Activated CD4-positive, CD25-positive, alpha-beta regulatory T cell treated with anti-CD3 and anti-CD28 coated beads, Interleukin-2, amount 50 U/mL, for 16 hours (primary cell): ENCODE results near the gene PPP2R5C.

ENCODE experiments used
- DNase-seq: peaks from one replicate; pipeline ENCODE4 v3.0.0-alpha.2; 2020; ENCODE audit warnings: low read depth, low spot score

The PPP2R5C gene

DNA sequence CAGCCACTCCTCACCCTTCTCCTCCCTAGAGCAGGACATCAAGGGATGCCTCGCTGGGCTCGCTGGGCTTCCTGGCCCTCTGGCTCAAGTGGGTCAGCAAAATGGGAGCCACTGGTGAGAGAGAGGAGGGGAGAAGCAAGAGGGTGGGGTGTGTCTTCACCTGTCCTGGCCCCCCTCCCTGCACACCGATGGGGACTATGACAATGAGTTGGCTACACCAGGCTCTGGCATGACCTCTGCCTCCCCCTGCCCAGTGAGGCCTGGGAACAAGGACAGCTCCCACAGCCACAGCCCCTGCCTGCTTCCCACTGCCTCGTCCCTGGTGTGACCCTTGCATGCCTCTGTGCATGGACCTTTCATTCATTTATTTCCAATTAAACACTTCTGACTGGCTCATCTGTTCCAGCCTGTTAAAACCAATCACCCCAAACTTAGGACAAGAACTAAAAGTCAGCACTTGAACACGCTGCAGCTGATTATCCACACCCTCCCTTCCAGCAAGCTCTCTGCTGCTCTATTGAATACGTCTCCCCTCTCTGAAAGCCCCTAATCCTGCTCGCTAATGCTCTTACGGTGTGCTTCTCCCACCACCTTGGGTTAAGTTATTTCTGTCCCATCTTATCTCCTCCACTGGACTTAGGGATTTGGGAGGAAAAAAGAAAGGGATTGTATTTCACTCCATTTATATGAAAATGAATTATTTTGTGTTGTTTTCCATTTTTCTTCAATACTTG, 5.8 kb upstream of the PPP2R5C start:
- no peak for DNase-seq

GRCh38 chr14:101757064-101757838, 4.3 kb upstream of the PPP2R5C start:
- DNase-seq = no peak

DNA sequence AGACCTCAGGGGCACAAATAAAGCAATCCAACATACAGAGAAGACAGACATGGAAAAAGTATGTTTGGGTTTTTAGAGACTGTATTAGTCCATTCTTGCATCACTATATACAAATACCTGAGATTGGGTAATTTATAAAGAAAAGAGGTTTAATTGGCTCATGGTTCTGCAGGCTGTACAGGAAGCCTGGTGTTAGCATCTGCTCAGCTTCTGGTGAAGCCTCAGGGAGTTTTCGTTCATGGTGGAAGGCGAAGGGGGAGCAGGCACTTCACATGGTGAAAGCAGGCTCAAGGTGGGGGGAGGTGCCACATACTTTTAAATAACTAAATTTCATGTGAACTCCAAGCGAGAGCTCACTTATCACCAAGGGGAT, 3.7 kb upstream of the PPP2R5C start:
- DNase-seq = no peak

GRCh38 chr14:101758913-101759593, 2.5 kb upstream of the PPP2R5C start:
- DNase-seq = no peak

DNA sequence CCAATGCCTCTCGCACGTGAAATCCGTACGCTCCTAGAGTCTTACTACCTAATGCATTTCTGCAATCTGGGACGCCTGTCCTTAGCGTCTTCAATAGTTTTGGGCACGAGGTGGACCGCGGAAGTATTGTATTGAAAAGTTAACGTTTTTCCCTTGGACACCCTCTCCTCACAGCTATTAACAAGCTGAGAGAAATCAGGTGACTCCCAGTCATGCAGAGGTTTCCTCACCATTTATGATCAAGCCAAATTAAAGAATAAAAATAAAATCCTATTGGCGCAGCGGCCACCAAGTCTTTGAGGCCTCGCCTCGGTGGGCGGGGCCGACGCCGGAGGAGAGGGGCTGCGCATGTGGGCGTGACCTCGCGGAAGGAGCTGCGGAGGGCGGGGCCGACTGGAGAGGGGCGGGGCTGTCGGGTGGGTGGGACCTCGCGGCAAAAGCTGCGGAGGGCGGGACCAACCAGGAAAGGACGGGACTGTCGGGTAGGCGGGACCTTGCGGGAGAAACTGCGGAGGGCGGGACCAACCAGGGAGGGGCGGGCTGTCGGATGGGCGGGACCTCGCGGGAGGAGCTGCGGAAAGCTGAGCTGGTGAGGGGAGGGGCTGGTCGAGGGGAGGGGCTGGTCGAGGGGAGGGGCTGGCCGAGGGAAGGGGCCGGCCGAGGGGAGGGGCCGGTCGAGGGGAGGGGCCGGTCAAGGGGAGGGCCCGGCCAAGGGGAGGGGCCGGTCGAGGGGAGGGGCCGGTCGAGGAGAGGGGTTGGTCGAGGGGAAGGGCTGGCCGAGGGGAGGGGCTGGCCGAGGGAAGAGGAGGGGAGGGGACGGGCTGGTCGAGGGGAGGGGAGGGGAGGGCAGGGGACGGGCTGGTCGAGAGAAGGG, 1.1 kb upstream of the PPP2R5C start:
- peak; percentile 89 for DNase-seq

GRCh38 chr14:101761881-101762529, 496 bp downstream of the PPP2R5C start:
- DNase-seq = peak; percentile 16

DNA sequence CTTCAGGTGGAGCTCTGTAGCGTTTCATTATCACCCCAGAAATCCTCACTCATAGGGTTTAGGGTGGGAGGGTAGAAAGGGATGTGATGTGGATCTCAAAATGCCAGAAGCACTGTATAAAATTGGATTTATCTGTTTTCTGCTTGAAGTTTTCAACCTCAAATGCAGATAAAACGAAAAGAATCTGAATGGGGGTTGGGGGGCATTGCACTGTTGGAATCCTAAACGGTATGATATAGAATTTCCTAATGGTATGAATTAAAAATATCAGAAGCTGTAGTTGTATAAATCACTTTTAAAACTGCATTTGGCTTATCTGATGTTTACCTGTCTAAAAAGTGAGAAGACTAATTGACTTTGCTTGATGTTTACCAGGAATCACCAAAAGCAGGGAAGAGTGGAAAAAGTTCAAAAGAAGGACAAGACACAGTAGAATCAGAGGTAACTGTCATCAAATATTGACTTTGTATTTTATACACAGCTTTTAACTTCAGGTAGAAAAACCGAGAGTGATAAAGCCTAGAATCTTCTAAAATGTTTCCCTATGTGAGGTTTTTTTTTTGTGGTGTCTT, 1.1 kb downstream of the PPP2R5C start:
- no peak for DNase-seq

DNA sequence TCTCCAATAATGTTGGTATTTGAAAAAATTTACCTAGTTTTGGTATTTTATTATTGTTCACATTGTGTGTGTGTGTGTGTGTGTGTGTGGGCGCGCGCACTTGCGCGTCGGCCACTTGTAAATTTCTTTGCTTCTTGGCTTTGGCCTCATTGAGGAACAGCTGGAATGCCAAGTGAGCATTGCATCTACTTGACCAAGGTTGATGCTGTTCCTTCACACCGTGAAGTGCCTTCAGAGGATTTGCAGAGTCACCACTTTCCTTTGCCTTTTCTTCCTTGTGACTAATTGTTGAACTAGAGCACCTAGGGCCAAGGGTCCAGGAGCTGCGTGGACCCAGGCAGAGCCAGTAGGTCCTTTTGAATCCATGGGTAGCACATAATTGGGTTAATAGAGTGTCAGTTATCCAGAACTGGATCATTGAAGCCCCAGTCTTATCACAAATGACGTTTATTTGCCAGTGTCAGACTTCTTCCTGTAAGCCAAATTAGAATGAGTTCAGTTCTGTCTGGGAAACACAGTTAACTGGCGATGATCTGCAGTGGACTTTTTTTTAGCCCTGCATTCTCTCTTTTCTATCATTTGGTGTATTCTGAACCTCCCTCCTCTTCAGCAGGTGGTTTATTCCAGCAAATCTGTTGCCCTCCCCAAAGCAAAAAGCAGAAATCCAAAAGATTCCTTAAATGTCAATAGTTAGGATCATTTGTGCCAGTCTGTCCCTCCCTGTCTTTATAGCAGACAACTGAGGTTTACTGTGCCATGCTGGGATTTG, 2.6 kb downstream of the PPP2R5C start:
- DNase-seq = no peak

GRCh38 chr14:101767618-101768362, 6.3 kb downstream of the PPP2R5C start:
- no peak for DNase-seq

DNA sequence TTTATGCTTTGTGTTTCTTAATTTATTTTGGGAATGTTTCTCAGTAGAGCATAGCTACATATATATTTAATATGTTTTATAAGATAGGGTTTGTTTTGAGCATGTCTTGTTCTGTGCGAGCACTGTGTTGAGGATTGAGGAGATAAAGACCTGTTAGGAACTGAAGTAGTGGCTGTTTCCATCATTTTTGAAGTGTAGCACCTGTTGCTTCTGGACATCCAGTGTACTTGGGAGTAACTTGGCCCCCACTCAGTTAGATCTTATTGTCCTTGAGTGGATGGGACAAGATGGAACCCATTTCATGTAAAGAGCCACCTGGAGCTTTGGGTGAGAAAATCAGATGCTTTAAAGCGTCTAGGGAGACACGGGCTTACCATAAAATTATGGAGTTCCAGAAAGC, 8.7 kb downstream of the PPP2R5C start:
- no peak for DNase-seq

DNA sequence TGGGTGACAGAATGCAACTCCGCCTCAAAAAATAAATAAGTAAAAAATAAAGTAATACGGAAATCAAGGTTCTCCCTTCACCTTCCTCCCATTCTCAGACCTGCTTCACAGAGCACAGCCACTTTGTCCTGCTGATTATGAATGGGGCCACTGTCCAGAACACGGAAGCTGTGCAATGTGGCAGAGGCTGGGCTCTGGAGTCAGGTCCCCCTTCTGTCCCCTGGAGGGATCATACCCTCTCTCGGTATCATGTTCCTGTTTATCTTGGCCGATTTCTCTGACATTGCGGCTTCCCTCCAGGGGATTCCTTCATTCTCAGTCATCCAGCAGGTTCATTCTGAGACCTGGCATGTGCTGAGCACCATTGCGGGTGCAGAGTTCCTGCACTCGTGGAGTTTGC, 11.3 kb downstream of the PPP2R5C start:
- no peak for DNase-seq

DNA sequence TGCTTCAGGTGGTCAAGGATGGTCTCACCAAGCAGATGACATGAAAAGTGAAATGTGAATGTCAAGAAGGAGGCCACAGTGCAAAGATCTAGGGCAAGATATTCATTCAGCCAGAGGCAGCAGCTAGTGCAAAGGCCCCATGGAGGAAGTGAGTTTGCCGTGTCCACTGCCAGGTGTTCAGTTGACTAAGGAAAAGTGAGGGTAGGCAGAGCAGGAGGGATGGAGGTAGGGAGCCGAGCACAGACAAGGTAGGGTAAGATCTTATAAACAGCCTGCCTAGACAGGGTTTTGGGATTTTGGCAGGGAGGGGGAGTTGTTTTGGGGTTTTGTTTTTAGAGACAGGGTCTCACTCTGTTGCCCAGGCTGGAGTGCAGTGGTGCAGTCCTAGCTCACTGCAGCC, 11.9 kb downstream of the PPP2R5C start:
- no peak for DNase-seq

GRCh38 chr14:101774006-101774795, 12.7 kb downstream of the PPP2R5C start:
- no peak for DNase-seq

- DNase-seq = no peak
Measured at GRCh38 chr14:101774814-101775213, 13.3 kb downstream of the PPP2R5C start.

- no peak for DNase-seq
Measured at GRCh38 chr14:101775826-101776225, 14.3 kb downstream of the PPP2R5C start.

- DNase-seq = no peak
Measured at GRCh38 chr14:101776344-101776743, 14.8 kb downstream of the PPP2R5C start.

GRCh38 chr14:101780390-101780789, 18.9 kb downstream of the PPP2R5C start:
- DNase-seq = no peak

DNA sequence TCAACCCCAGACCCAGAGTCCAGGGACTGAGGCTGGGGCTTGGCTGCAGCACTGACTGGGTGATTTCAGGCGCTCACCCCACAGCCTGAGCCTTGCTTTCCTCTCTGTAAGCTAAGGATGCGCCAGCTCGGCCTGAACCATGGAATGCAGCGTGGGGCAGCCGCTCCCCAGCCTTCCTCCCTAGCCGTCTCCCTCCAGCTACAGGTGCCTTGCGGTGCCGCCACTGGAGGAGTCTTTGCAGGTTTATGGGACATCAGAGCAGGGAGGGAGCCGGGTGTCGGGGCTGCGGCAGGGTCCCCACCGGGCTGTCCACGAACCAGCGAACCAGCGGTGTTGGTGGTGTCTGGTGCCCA, 19.4 kb downstream of the PPP2R5C start:
- DNase-seq = no peak
